HepG2 (cell line): ENCODE data around the gene SLC25A51. TPM values are rescaled to one million over a fixed set of nuclear protein-coding genes. Genes with fewer than 3 reads are reported as not detected.

Experiments used
- ASH2L ChIP-seq: fragments of 300-600, 200-600 bp; sonication (generic); IDR thresholded peaks from 2 replicates; pipeline ENCODE4 v1.7.0; 2017; ENCODE audit warnings: low read depth, mild to moderate bottlenecking, moderate library complexity, mixed read lengths, low read length; ENCODE audit not compliant: insufficient read length
- ERF ChIP-seq: IDR thresholded peaks from 2 replicates; pipeline ENCODE4 v1.6.1; 2018; ENCODE audit warnings: missing biosample characterization, missing genetic modification reagents
- PCBP1 ChIP-seq: fragments of 200-400 bp; formaldehyde crosslinking; IDR thresholded peaks from 2 replicates; pipeline ENCODE4 v1.6.1; 2017; ENCODE audit warnings: mild to moderate bottlenecking, low read depth, low read length, borderline replicate concordance
- RFX5 ChIP-seq: IDR thresholded peaks from 2 replicates; pipeline ENCODE4 v1.6.1; 2011; ENCODE audit warnings: low read depth, low read length, improper control_type of control experiment
- SMC3 ChIP-seq: IDR thresholded peaks from 2 replicates; pipeline ENCODE4 v1.6.1; 2011; ENCODE audit warnings: low read length, improper control_type of control experiment
- XRCC5 ChIP-seq: fragments of 200-400 bp; formaldehyde crosslinking; optimal IDR thresholded peaks from 2 replicates; pipeline ENCODE3; 2017; ENCODE audit warnings: mild to moderate bottlenecking, low read length
- ZNF20 ChIP-seq: sonication (generic); formaldehyde crosslinking; IDR thresholded peaks from 2 replicates; pipeline ENCODE4 v1.4.0; 2020; ENCODE audit warnings: mild to moderate bottlenecking, moderate library complexity, missing genetic modification reagents
- ZNF331 ChIP-seq: sonication (generic); formaldehyde crosslinking; IDR thresholded peaks from 2 replicates; pipeline ENCODE4 v1.4.0; 2020; ENCODE audit warnings: missing genetic modification reagents
- ZNF383 ChIP-seq: sonication (generic); formaldehyde crosslinking; IDR thresholded peaks from 2 replicates; pipeline ENCODE4 v1.4.0; 2020; ENCODE audit warnings: missing genetic modification reagents, mild to moderate bottlenecking, borderline replicate concordance
- ZNF431 ChIP-seq: sonication (generic); formaldehyde crosslinking; IDR thresholded peaks from 2 replicates; pipeline ENCODE4 v1.9.0; 2022; ENCODE audit warnings: missing genetic modification reagents, low read depth, mild to moderate bottlenecking, borderline replicate concordance
- ZNF562 ChIP-seq: sonication (generic); formaldehyde crosslinking; IDR thresholded peaks from 2 replicates; pipeline ENCODE4 v1.8.0; 2022; ENCODE audit warnings: missing genetic modification reagents, borderline replicate concordance
- ZNF674 ChIP-seq: sonication (generic); formaldehyde crosslinking; IDR thresholded peaks from 2 replicates; pipeline ENCODE4 v1.5.0; 2020; ENCODE audit warnings: low read depth, mild to moderate bottlenecking, missing genetic modification reagents
- ZNF878 ChIP-seq: sonication (generic); formaldehyde crosslinking; IDR thresholded peaks from 2 replicates; pipeline ENCODE4 v1.8.1; 2023; ENCODE audit warnings: mild to moderate bottlenecking, missing genetic modification reagents, moderate library complexity
- ZSCAN25 ChIP-seq: sonication (generic); formaldehyde crosslinking; IDR thresholded peaks from 2 replicates; pipeline ENCODE4 v1.8.0; 2022; ENCODE audit warnings: mild to moderate bottlenecking, missing genetic modification reagents
- polyA plus RNA-seq, 8 experiments: library from polyadenylated mRNA; depleted of rRNA in 3 of 8; stranded (reverse) in 7 of 8; unstranded in 1 of 8; fragments of >200 nt; fragmentation: Illumina TruSeq in 4 of 8; extraction: Trizol in 4 of 8; gene quantifications; 2 replicates each; pipeline versions ENCODE4 v1.2.1 to v1.2.3, GENCODE V29; 2011 to 2016; ENCODE audit warnings: low read depth in 4 of 8, missing spikeins in 1 of 8, mixed read lengths in 1 of 8; ENCODE audit not compliant: insufficient read depth in 1 of 8
- total RNA-seq, 5 experiments: library from RNA; depleted of rRNA; stranded (reverse); fragments of >200 nt; fragmentation: Illumina TruSeq; extraction: Trizol; gene quantifications; 2 replicates each; pipeline ENCODE4 v1.2.3, GENCODE V29; 2016; ENCODE audit warnings: low read depth in 1 of 5
- TF ChIP-seq, protein P1 (sequence below): sonication (generic); formaldehyde crosslinking; IDR thresholded peaks from 2 replicates; pipeline ENCODE4 v1.5.1; 2020; ENCODE audit warnings: mild to moderate bottlenecking, missing genetic modification reagents, borderline replicate concordance
- TF ChIP-seq, protein P2 (sequence below): sonication (generic); formaldehyde crosslinking; IDR thresholded peaks from 2 replicates; pipeline ENCODE4 v1.4.0; 2020; ENCODE audit warnings: mild to moderate bottlenecking, missing genetic modification reagents
- TF ChIP-seq, protein P3 (sequence below): sonication (generic); formaldehyde crosslinking; IDR thresholded peaks from 2 replicates; pipeline ENCODE4 v1.8.0; 2022; ENCODE audit warnings: mild to moderate bottlenecking, missing genetic modification reagents, borderline replicate concordance

SLC25A51 gene
- total and polyA plus RNA-seq, 2 of the 13 experiments (the other 11 are each of a cell fraction or from before 2014, with no cell fraction given), result 14.6 to 37.7 TPM

DNA sequence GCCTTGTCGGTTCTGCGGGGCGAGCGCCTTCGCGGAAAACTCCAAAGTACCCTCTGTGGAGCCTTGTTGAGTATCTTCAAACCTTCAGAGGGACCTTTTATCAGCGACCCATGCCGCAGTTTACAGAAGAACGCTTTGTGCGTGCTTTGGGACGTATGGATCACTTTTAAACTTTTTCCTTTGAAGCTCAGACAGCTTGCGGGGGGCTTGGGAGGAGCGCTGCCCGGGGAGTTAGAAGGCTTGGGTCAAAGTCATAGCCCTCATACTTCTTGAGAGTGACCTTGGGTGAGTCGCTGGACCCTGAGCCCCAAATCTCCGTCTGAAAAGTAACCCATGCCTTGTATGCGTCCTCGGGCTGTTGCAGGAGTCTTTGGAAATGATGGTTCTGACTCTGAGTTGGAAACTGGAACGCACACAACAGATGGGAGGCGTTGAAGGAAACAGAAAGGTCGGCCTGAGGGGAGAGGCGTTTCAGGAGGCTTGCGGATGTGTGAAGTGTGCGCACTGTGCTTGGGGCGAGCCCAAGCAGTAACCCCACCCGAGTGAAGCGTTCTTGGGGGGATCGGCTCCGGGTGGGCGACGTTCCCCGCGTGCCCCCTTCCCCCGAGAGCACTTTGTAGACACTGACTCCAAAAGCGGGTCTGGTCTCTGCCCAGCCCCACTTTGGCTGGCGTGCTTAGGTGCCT, 661 bp upstream of the SLC25A51 start (continued):
- TF ChIP-seq, protein P1, sequence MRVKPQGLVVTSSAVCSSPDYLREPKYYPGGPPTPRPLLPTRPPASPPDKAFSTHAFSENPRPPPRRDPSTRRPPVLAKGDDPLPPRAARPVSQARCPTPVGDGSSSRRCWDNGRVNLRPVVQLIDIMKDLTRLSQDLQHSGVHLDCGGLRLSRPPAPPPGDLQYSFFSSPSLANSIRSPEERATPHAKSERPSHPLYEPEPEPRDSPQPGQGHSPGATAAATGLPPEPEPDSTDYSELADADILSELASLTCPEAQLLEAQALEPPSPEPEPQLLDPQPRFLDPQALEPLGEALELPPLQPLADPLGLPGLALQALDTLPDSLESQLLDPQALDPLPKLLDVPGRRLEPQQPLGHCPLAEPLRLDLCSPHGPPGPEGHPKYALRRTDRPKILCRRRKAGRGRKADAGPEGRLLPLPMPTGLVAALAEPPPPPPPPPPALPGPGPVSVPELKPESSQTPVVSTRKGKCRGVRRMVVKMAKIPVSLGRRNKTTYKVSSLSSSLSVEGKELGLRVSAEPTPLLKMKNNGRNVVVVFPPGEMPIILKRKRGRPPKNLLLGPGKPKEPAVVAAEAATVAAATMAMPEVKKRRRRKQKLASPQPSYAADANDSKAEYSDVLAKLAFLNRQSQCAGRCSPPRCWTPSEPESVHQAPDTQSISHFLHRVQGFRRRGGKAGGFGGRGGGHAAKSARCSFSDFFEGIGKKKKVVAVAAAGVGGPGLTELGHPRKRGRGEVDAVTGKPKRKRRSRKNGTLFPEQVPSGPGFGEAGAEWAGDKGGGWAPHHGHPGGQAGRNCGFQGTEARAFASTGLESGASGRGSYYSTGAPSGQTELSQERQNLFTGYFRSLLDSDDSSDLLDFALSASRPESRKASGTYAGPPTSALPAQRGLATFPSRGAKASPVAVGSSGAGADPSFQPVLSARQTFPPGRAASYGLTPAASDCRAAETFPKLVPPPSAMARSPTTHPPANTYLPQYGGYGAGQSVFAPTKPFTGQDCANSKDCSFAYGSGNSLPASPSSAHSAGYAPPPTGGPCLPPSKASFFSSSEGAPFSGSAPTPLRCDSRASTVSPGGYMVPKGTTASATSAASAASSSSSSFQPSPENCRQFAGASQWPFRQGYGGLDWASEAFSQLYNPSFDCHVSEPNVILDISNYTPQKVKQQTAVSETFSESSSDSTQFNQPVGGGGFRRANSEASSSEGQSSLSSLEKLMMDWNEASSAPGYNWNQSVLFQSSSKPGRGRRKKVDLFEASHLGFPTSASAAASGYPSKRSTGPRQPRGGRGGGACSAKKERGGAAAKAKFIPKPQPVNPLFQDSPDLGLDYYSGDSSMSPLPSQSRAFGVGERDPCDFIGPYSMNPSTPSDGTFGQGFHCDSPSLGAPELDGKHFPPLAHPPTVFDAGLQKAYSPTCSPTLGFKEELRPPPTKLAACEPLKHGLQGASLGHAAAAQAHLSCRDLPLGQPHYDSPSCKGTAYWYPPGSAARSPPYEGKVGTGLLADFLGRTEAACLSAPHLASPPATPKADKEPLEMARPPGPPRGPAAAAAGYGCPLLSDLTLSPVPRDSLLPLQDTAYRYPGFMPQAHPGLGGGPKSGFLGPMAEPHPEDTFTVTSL (CRISPR knock-in tag), result 0 out of 2 replicates have a peak, but pooled peaks have one; percentile 13
- TF ChIP-seq ZNF674 (peak; percentile 12; the same call in 1 of the 2 replicates), ASH2L (peak; percentile 4), PCBP1 (0 out of 2 replicates have a peak, but pooled peaks have one; percentile 22), RFX5 (no peak), ZNF431 (CRISPR knock-in tag) (peak; percentile 25; the same call in 1 of the 2 replicates), ZNF383 (CRISPR knock-in tag) (no peak), ZNF20 (CRISPR knock-in tag) (peak; percentile 33; the same call in 1 of the 2 replicates), ERF (CRISPR knock-in tag) (0 out of 2 replicates have a peak, but pooled peaks have one; percentile 26), ZNF331 (CRISPR knock-in tag) (no peak), SMC3 (0 out of 2 replicates have a peak, but pooled peaks have one; percentile 17), XRCC5 (peak; percentile 9), ZSCAN25 (peak; percentile 17; the same call in 1 of the 2 replicates), ZNF562 (CRISPR knock-in tag) (no peak), ZNF878 (CRISPR knock-in tag) (0 out of 2 replicates have a peak, but pooled peaks have one; percentile 18)
- TF ChIP-seq, protein P2, sequence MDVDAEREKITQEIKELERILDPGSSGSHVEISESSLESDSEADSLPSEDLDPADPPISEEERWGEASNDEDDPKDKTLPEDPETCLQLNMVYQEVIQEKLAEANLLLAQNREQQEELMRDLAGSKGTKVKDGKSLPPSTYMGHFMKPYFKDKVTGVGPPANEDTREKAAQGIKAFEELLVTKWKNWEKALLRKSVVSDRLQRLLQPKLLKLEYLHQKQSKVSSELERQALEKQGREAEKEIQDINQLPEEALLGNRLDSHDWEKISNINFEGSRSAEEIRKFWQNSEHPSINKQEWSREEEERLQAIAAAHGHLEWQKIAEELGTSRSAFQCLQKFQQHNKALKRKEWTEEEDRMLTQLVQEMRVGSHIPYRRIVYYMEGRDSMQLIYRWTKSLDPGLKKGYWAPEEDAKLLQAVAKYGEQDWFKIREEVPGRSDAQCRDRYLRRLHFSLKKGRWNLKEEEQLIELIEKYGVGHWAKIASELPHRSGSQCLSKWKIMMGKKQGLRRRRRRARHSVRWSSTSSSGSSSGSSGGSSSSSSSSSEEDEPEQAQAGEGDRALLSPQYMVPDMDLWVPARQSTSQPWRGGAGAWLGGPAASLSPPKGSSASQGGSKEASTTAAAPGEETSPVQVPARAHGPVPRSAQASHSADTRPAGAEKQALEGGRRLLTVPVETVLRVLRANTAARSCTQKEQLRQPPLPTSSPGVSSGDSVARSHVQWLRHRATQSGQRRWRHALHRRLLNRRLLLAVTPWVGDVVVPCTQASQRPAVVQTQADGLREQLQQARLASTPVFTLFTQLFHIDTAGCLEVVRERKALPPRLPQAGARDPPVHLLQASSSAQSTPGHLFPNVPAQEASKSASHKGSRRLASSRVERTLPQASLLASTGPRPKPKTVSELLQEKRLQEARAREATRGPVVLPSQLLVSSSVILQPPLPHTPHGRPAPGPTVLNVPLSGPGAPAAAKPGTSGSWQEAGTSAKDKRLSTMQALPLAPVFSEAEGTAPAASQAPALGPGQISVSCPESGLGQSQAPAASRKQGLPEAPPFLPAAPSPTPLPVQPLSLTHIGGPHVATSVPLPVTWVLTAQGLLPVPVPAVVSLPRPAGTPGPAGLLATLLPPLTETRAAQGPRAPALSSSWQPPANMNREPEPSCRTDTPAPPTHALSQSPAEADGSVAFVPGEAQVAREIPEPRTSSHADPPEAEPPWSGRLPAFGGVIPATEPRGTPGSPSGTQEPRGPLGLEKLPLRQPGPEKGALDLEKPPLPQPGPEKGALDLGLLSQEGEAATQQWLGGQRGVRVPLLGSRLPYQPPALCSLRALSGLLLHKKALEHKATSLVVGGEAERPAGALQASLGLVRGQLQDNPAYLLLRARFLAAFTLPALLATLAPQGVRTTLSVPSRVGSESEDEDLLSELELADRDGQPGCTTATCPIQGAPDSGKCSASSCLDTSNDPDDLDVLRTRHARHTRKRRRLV (CRISPR knock-in tag), result 0 out of 2 replicates have a peak, but pooled peaks have one; percentile 39
- TF ChIP-seq, protein P3, sequence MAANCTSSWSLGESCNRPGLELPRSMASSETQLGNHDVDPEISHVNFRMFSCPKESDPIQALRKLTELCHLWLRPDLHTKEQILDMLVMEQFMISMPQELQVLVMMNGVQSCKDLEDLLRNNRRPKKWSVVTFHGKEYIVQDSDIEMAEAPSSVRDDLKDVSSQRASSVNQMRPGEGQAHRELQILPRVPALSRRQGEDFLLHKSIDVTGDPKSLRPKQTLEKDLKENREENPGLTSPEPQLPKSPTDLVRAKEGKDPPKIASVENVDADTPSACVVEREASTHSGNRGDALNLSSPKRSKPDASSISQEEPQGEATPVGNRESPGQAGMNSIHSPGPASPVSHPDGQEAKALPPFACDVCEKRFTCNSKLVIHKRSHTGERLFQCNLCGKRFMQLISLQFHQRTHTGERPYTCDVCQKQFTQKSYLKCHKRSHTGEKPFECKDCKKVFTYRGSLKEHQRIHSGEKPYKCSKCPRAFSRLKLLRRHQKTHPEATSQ (CRISPR knock-in tag), result no peak
